HG03378 (cell line): ENCODE measurements around the gene DAB2IP.
A peak's percentile ranks its signal among the peaks of the same experiment; 100 is the strongest.

Experiments
- ATAC-seq: cut with Tn5 transposase; IDR thresholded peaks from one replicate; pipeline ENCODE4 v1.9.1; 2021; ENCODE audit warnings: mild to moderate bottlenecking, moderate library complexity; ENCODE audit not compliant: unreplicated experiment

The DAB2IP gene

DNA sequence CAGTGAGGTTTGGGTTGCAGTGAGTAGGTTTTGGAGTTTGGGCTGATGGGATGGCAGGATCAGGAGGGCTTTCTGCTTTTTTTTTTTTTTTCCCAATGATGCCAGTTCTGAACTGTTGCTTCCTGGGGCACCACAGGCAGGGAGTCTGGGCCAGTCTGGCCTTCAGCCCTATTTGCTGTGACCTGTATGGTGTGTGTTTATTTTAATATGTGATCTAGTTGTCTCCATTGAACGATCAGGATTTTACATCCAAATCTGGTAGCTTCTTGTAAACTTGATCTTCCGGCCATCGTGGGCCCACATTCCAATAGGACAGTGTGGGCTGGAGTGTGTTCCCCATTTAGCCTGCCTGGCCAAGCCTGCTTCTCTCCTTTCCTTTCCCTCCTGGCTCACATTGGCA, 25.8 kb upstream of the DAB2IP start:
- no peak for ATAC-seq

DNA sequence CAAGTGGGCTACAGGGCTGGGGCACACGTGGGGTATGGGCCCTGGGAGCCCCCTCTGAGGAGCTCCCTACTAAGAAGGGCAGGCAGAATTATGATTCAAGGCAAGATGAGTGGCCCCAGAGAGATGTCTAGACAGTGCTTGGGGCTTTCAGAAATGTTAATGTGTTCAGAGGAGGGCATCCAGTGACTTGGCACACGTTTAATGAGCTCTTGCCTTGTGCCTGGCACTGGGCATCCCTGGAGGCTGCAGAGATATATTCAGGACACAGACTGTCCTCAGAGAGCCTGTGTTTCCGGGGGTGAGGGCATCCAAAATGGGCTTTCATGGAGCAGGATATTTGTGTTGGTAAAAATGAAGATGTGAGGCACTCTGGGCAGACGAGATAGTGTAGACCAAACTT, 25.4 kb upstream of the DAB2IP start:
- ATAC-seq: no peak

DNA sequence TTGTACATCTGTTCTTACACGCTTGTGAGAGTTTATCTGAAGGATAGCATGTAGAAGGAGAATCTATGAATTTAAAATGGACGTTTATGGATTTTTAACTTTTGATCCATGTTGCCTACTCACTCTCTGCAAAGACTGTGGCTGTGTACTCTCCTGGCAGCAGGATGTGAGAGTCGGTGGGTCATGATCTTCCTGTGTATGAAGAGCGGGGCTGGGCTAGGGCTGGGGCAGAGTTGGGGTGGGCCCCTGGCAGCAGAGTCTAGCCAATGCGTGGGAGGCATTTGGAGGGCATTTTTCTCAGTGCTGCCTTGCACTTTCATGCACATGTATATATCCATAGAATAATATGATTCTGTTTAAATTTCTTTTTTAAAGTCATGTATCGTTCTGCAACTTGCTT, 24.0 kb upstream of the DAB2IP start:
- ATAC-seq: no peak

DNA sequence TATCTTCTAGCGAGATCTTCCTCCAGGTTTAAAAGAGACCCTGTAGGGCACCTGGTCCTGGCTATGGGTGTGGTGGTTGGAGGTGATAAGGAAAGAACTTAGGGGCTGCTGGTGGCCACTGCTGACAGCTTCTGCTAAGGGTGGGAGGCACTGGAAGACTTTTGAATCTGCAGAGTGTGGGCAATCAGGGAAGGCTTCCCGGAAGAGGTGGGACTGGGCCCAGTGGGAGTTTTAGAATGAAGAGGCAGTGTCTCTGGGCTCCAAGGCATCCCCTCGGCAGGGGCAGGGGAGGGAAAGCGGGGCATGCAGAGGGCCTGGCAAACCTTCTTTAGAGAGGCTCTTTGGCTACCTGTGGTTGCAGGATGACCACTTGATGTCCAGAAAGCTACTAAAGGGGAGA, 23.0 kb upstream of the DAB2IP start:
- no peak for ATAC-seq

DNA sequence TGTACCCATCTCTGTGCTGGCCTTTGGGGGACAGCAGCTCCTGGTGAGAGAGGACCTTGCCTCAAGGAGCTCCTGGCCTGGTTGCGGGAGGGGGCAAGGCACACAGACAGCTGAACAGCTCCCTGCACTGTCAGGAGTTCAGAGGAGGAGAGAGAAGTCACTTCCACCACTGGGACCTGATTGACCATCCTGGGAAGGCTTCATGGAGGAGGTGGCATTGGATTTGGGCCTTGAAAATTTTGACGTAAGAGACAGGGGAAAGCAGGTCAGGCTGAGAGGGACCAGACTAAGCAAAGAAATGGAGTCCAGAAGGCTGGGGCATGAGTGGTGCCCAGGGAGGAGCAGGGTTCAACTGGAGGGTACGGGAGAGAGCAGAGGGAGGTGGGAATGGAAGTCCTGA, 20.3 kb upstream of the DAB2IP start:
- ATAC-seq: no peak

DNA sequence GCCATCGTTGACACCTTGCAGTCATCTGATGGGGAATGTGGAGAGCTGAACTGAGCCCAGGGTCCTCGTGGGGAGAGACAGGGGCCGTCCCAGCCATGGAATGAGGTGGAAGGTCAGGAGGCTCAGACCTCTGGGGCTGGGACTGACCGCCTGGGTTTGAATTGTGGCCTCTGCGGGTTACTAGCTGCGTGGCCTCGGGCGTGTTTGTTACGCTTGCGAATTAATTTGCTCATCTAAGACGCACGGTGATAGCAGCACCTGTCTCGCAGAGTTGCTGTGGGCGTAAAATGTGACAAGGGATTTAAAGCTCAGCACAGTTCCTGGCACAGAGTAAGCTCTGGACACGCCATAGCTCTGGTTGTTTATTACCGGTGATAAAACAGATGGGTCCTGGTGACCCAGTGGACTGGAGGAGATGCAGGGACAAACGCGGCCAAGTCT, 19.4 kb upstream of the DAB2IP start:
- ATAC-seq: no peak

DNA sequence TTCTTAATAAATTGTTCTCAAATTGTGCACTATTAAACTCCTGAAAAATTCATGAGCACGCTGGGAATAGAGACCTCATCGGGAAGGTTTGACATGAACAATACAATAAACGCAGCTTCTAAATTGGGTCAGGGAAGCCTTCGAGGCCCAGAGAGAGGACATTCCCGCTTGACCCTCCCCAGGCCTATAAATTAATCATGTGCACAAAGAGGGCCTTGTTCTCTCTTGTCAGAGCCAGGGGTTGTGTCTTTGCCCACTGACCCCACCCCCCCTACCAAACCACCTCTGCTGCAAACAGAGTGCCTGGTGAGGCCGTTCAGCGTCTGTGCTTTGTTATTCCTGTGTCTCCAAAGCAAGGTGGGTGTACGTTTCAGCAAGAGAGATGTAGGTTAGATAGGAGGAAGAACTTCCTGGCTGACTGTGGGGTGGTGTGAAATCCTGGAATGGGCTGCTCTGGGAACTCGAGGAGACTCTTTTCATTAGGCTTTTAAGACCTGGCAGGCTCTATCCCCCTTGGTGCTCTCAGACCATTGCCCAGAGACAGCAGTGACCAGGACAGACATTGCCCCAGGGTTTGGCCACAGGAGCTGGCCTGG, 18.2 kb upstream of the DAB2IP start:
- ATAC-seq: no peak

DNA sequence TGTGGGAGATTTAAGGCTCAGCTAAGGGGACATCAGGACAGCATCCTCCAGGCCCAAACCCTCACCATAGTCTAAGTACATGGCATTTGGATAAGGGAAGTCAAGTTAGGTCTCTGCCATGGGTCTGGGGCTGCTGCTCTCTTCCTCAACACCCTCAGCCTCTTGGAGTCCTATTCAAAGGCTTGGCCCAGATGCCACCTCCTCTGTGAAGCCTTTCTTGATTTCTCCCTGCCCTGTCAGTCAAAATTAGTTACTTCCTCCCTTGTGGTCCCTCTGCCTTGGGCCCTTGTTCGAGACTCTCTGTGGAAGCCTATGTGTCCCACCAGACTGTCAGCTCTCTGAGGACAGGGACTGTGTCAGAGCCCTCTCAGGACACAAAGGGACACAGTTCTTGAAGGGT, 17.7 kb upstream of the DAB2IP start:
- no peak for ATAC-seq

DNA sequence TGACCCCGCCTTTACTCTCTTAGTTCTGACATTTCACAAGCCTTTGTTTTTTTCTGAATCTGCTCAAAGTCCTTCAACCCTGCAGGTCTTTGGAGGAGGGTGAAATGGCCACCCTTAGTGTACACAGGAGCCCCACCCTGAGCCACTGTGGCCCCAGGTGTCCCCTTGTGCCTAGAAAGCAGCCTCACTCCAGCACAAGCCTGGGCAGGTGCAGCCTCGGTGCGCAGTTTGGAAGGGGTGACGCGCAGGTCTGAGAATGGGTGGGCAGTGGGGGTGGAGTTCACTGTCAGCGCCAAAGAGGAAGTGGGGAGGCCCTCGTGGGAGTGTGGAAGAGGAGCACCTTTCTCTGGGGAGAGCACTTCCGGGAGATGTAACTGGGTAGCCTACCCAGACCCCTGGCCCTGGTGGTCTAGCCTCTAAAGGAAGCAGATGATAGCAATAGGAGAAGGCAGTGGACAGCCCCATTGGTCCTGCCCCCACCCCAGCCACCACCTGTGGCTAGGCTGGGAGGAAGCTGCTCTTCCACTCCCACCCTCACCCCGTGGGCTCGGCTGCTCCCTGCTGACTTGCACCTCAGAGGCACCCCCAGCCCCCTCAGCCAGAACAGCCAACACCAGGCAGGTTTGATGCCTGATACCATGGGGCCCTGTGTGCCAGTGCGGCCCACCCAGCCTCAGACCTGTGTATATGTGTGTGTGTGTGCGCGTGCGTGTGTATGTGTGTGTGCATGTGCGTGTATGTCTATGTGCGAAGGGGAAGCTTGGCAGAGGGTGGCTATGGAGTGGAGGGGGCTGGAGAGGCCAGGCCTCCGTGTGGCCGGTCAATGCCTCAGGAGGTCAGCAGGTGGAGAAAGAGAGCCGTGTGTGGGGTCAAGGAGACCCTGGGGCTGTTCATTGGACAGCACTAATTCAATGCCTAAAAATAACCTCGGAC, 16.8 kb upstream of the DAB2IP start:
- peak; percentile 45 for ATAC-seq

DNA sequence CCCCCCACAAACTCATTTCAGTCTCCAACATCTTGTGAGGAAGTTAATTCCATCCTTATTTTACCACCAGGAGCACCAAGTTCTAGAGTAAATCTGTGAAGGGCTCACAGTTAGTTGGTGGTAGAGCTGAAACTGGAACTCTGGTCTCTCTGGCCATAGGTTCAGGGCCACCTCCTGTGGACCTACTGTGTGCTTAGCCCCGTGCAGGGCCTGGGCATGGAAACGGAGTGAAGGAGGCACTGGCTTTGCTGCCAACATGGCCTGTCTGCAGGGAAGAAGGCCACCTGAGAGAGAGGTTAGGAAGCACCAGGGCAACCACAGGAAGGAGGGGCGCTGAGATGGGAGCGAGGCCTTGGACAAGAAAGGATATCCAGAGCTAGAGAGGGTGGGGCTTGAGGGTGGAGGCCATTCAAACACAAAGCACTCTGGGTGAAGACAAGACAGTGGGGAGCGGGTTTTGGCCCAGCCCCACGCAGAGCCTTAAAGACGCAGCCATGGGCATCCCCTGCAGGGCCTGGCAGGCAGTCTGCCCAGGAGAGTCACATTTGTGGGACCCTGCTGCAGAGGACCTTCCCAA, 16.0 kb upstream of the DAB2IP start:
- ATAC-seq: no peak

DNA sequence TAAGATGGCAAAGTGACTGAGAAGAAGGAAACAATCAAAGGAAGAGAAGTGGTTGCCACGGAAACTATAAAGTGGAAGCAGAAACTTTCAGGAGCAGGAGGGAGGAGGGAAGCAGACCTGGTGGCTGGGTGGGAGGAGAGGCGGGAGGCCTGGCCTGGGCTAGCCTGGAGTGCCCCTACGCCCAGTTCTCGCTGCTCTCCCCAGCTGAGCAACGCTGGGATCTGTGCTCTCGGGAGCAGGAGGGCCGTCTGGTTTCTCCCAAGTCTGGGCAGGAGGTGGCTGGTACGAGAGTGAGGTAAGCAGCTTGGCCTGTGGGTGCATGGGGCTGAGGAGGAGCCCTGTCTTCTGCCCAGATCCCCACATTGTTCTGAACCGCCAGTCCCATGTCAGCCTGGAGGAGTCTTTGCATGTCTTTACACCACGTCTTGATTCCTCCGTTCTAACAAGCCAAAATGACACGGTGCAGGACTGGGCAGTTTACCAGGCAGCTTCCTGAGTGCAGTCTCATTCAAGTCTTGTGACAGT, 15.0 kb upstream of the DAB2IP start:
- no peak for ATAC-seq

DNA sequence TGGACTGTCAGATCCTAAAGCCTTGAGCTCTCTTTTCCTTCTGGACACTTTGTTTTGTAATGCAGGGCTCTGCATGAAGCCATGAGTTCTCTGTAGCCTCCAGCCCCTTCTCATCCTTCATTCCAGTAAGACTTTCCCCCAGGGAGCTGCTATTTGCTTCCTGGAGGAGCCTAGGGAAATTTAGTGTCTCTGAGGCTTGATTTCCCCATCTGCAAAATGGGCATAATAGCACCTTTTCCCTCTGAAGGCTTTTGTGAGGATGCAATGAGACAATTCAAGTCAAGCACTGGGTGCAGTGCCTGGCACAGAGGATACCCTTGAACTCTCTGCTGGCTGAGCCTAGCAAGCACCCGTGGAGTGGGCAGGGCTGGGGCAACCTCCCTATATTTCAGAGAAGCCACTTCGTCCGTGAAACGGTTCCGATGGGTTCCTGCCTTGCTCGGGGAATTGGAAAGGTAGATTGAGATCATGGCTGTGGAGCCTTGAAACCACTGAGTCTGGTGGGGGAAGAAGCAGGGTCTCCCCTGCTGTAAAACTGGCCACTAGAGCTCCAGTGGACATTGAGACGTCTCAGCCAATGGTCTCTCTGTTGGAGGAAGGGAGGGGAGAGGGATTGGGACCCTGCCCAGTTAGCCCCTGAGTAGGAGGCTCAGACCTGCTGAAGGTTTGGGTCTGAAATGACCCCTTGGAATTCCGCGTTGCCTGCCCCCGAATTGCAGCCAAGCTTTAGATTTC, 14.3 kb upstream of the DAB2IP start:
- ATAC-seq: no peak

DNA sequence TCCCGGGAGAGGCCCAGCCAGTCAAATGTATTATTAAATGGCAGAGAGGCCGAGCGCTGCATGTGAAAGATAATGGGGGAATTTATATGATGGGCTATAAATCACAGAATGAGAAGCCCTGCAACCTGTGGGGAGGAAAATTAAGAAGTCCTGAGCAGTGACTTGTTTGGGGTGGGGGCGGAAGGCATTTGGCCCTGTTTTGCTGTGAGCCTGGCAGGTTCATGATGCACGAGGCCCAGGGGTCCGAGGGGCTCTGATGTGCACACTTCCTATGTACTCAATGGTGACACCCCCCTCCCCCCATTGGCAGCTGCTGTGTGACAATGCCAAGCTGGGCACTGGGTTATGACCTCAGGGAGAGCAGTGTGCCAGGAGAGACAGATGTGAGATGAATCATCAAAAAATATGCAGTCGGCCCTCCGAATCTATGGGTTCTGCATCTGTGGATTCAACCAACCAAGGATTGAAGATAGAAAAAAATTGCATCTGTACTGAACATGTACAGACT, 13.7 kb upstream of the DAB2IP start:
- ATAC-seq: no peak

DNA sequence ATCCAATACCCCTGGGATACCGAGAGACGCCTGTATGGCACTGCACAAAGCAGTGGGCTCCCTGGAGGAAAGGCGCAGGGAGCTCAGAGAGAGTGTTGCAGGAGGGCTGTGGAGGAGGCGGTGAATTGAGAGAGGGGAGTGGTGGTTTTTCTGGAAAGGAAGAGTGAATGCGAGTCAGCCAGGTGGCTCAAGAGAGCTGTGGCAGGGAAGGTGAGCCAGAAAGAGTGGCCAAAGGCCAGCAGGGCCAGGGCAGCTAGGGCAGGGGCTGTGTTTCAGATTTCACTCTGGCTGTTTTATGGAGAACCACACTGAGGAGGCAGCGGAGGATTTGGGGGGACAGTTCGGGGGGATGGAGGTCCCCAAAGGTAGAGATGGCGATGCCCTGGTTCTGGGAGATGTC, 13.0 kb upstream of the DAB2IP start:
- no peak for ATAC-seq

DNA sequence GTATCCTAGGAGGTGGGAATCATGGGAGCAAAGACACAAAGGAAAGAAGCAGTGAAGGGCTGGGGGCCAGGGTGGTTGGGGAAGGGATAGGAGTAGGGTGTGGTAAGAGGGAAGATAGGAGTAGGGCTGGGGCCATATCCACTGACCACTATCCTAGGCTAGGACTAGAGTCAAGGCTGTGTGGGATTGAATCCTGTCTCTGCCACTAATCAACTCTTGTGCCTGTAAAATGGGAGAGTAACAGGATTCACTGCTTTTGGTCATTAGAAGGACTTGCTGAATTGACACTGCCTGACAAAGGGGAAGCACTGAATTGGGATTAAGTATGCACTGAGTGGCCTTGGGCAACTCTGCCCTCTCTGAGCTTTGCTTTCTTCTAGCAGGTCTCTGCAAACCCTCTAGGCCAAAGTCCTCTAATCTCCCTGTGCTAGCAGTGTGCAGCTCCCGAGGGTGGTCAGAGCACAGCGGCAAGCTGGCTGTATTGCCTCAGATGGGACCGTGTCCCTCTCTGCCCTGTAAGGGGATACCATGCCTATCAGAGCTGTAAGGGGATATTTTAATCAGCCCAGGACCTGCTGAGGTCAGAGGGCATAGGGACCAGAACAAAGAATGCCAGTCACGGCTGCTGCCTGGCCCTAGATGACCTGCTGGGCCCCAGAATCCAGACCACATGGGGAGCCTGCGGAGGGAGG, 12.4 kb upstream of the DAB2IP start:
- ATAC-seq: no peak

DNA sequence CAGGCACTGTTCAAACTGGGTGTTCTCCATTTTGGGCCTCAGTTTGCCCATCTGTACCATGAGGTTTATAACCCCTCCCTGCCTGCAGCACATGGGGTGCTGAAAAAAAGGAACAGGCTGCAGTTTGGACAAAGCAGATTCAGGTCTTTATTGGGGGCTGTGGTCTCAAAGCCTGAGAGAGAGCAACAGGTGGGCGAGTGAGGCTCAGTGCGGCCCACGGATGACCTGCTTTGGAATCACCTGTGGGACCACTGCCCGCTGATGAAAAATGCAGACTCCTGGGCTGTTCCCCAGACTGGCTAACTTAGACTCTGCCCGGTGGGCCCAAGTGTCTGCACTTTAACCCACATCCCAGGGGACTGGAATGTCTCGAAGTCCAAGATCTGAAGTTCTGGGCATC, 11.8 kb upstream of the DAB2IP start:
- no peak for ATAC-seq

DNA sequence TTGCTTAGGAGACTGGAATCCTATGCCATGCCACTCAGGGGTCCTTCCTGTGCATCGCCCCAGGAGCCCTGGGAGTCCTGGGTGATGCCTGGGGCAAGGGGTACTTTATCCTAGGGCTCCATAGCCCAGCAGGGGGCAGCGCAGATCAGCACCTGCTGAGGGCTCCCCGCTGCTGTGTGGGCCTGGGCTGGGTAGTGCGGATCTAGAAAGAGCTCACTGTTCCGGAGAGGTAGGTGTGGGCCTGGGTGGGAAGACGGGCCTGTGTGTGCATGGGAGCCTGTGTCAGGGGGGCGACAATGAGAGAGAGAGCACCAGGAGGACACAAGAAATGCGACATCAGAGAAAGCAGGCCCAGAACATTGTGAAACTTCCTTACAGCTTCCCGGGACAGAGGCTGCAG, 11.4 kb upstream of the DAB2IP start:
- ATAC-seq: no peak

DNA sequence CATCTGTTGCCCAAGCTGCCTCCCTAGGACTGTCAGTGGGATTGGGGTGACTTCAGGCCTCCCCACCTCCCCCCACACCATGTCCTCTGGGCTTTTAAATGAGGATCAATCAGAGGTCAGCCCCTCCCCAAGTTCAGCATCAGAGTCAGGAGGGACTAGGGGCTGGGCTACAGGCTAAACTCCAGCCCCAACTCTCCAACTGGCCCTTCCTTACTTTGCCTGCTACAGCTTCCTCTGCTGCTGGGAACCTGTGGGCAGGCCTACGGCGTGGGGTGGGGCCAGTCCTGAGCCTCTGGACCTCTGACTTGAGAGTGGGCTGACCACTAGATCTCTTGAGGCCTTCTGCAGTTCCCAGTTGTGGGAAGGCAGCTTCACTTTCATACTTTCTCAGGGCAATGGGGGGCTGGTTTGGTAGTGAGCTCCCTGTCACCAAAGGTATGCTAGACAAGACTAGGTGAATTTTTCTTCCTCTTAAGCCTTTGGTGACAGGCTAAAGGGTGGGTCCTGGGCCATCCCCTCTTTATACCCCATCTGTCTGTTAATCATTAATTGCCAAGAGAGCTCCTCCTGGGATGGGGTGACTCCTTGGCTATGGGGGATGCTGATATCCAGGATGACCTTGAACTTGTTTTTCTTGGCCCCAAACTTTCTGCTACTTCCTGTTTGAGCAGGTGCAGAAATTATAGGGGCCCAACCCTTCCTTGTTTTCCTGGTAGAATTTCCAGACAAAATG, 10.8 kb upstream of the DAB2IP start:
- ATAC-seq: no peak

DNA sequence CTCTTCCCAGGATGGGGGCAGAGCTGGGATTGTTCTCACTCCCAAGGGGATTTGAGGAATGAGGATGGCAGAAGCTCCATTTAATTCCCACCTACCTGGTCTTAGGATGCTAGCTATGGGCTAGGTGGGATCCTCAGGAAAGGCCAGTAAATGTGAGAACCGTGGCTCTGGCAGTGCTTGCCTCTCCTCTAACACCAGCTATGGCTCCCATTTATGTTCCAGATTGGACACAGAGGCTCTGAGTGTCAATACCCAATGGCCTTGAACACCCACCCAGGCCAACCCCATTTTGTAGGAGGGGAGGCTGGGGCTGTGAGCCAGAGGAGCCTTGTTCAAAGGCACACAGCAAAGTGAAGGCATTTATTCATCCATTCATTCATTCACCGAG, 10.2 kb upstream of the DAB2IP start:
- no peak for ATAC-seq

DNA sequence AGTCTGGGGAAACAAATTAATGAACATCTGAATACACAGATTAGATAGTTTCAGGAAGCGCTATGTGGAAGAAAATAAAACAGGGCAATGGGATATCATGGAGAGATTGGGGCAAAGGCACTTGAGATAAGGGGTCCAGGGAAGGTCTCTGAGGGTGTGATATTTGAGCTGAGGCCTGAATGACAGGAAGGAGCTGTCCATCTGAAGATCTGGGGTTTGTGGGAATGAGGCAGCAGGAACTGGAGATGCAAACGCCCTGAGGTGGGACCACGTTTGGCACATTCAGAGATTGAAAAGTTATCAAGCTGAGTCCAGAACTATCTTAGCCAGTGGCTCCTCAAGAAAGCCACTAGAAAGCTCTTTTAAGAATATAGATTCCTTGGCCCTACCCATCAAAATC, 8.7 kb upstream of the DAB2IP start:
- no peak for ATAC-seq
